MM.1S (cell line): ENCODE results near the gene CDK5RAP3.

Experiments
- DNase-seq: peaks from one replicate; pipeline ENCODE4 v3.0.0-alpha.2; 2015
- H2AFZ ChIP-seq: fragments of 300-600 bp; sonication (generic); 2 replicates; pipeline ENCODE4 v1.6.0; 2016; ENCODE audit warnings: antibody characterized with exemption, low read length
- H3F3A ChIP-seq: fragments of 300-600 bp; sonication (generic); 2 replicates; pipeline ENCODE4 v1.6.1; 2016; ENCODE audit warnings: mild to moderate bottlenecking, antibody characterized with exemption, low read length, moderate library complexity, mixed read lengths; ENCODE audit not compliant: insufficient read depth
- H3K27ac ChIP-seq: fragments of 300-600 bp; sonication (generic); 2 replicates; pipeline ENCODE4 v1.5.1; 2016; ENCODE audit warnings: mild to moderate bottlenecking, low read length
- H3K27me3 ChIP-seq: fragments of 300-600 bp; sonication (generic); replicated peaks from 2 replicates; pipeline ENCODE4 v1.6.0; 2016; ENCODE audit warnings: low read length; ENCODE audit not compliant: insufficient read depth
- H3K36me3 ChIP-seq: fragments of 300-600 bp; sonication (generic); replicated peaks from 2 replicates; pipeline ENCODE4 v1.6.1; 2016; ENCODE audit warnings: mild to moderate bottlenecking, low read length, mixed read lengths; ENCODE audit not compliant: insufficient read depth
- H3K4me1 ChIP-seq: fragments of 300-600 bp; sonication (generic); 2 replicates; pipeline ENCODE4 v1.6.1; 2016; ENCODE audit warnings: low read length, mixed read lengths
- H3K4me2 ChIP-seq: fragments of 300-600 bp; sonication (generic); 2 replicates; pipeline ENCODE4 v1.6.0; 2016; ENCODE audit warnings: low read depth, low read length
- H3K4me3 ChIP-seq: fragments of 300-600 bp; sonication (generic); 2 replicates; pipeline ENCODE4 v1.5.1; 2016; ENCODE audit warnings: low read length, mixed read lengths
- H3K79me2 ChIP-seq: fragments of 300-600 bp; sonication (generic); 2 replicates; pipeline ENCODE4 v1.6.1; 2016; ENCODE audit warnings: mixed run types, low read length, mixed read lengths
- H3K9ac ChIP-seq: fragments of 300-600 bp; sonication (generic); 2 replicates; pipeline ENCODE4 v1.6.1; 2016; ENCODE audit warnings: low read length, mixed read lengths
- H3K9me2 ChIP-seq: fragments of 300-600 bp; sonication (generic); replicated peaks from 2 replicates; pipeline ENCODE4 v1.6.1; 2016; ENCODE audit warnings: mild to moderate bottlenecking, low read length, mixed read lengths; ENCODE audit not compliant: insufficient read depth
- H3K9me3 ChIP-seq: fragments of 300-600 bp; sonication (generic); replicated peaks from 2 replicates; pipeline ENCODE4 v1.6.1; 2016; ENCODE audit warnings: mild to moderate bottlenecking, low read length, mixed read lengths; ENCODE audit not compliant: insufficient read depth
- H4K20me1 ChIP-seq: fragments of 300-600 bp; sonication (generic); 2 replicates; pipeline ENCODE4 v1.6.1; 2016; ENCODE audit warnings: mild to moderate bottlenecking, low read length, moderate library complexity, mixed read lengths; ENCODE audit not compliant: insufficient read depth
- EZH2 ChIP-seq: fragments of 300-600 bp; sonication (generic); optimal IDR thresholded peaks from 2 replicates; pipeline ENCODE3; 2017; ENCODE audit warnings: low read depth, mild to moderate bottlenecking, antibody characterized with exemption, low read length, mixed read lengths
- EZH2phosphoT487 ChIP-seq: fragments of 300-600 bp; sonication (generic); IDR thresholded peaks from 2 replicates; pipeline ENCODE4 v1.6.1; 2018; ENCODE audit warnings: antibody characterized with exemption, low read length
- TF ChIP-seq, protein P1 (sequence below): fragments of 300-600 bp; sonication (generic); IDR thresholded peaks from 2 replicates; pipeline ENCODE4 v1.5.1; 2016; ENCODE audit warnings: antibody characterized with exemption, low read length, mixed read lengths

CDK5RAP3 gene

DNA sequence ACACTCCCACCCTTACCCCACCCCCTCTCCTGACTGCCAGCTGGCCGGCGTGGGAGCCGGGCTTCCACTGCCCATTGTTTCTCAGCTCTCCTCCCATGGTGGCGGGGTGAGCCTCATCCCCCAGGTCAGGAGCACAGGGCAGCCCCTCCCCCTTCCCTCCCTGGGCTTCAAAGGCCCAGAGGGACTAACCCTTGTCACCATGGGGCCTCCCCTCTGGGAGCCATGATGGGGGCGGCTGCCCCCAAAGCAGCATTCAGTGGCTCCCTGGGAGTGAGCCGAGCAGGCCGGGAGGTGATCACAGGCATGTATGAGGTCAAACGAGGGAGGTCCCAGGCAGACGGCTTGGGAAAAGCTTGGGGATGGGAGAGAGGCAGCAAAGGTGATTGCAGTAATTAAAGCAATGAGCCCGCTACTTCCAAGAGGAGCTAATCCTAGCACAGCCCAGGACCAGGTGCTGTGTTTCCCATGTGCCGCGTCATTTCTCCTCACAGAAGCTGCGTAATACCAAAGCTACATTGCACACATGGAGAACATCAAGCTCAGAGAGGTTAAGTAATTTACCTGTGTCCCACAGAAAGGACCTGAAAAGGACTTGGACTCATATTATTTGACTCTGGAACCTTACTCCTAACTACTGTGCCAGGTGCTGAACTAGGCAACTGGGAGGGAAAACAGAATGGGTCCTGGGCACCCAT, 24.5 kb downstream of the CDK5RAP3 start:
- H3F3A ChIP-seq = no peaks in the 10 kb centered on the region
- no peaks in the 10 kb centered on the region for H3K79me2 ChIP-seq
- H3K27ac ChIP-seq = no peak overlapping the region
- peaks cover 6% of the 10 kb centered on the region; the same call in 1 of the 2 replicates for H3K4me1 ChIP-seq
- no peaks in the 10 kb centered on the region for H3K27me3 ChIP-seq
- no peaks in the 10 kb centered on the region for H4K20me1 ChIP-seq
- H3K9ac ChIP-seq = no peak overlapping the region
- no peak for TF ChIP-seq EZH2
- TF ChIP-seq, protein P1, sequence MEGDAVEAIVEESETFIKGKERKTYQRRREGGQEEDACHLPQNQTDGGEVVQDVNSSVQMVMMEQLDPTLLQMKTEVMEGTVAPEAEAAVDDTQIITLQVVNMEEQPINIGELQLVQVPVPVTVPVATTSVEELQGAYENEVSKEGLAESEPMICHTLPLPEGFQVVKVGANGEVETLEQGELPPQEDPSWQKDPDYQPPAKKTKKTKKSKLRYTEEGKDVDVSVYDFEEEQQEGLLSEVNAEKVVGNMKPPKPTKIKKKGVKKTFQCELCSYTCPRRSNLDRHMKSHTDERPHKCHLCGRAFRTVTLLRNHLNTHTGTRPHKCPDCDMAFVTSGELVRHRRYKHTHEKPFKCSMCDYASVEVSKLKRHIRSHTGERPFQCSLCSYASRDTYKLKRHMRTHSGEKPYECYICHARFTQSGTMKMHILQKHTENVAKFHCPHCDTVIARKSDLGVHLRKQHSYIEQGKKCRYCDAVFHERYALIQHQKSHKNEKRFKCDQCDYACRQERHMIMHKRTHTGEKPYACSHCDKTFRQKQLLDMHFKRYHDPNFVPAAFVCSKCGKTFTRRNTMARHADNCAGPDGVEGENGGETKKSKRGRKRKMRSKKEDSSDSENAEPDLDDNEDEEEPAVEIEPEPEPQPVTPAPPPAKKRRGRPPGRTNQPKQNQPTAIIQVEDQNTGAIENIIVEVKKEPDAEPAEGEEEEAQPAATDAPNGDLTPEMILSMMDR = no peak
- no peak for TF ChIP-seq EZH2phosphoT487
- H3K9me3 ChIP-seq = no peaks in the 10 kb centered on the region
- no peaks in the 10 kb centered on the region for H3K36me3 ChIP-seq
- no peaks in the 10 kb centered on the region for H3K9me2 ChIP-seq
- H3K4me3 ChIP-seq = no peak overlapping the region
- DNase-seq = no peak
- H3K4me2 ChIP-seq = no peak overlapping the region
- H2AFZ ChIP-seq = no peak overlapping the region

DNA sequence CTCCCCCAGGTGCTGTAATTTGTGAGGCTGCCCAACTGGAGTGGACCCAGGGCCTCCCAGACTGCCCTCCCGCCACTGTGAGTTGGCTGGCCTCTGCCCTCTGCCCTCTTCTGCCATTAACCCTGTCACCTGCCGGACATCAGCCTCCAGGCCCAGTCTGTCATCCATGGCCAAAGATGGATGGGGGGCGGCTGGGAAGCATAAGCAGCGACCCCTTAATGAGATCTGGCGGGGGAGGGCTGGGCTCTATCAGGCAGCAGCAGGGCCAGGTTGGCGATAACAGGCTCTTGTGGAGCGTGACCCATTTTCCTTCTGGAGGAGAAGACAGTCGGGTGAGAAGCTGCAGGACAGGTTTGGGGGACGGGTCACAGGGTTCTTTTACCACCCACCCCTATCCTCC, 25.3 kb downstream of the CDK5RAP3 start:
- Histone ChIP-seq H2AFZ (no peak overlapping the region), H3F3A (no peaks in the 10 kb centered on the region), H3K79me2 (no peaks in the 10 kb centered on the region), H4K20me1 (no peaks in the 10 kb centered on the region), H3K27me3 (no peaks in the 10 kb centered on the region), H3K4me2 (no peak overlapping the region), H3K9ac (no peak overlapping the region), H3K27ac (no peak overlapping the region), H3K36me3 (no peaks in the 10 kb centered on the region), H3K9me2 (no peaks in the 10 kb centered on the region), H3K9me3 (no peaks in the 10 kb centered on the region), H3K4me1 (no peaks in the 10 kb centered on the region), H3K4me3 (no peak overlapping the region)
- DNase-seq = no peak
- TF ChIP-seq EZH2 (no peak), EZH2phosphoT487 (no peak)
- TF ChIP-seq, protein P1 = no peak

DNA sequence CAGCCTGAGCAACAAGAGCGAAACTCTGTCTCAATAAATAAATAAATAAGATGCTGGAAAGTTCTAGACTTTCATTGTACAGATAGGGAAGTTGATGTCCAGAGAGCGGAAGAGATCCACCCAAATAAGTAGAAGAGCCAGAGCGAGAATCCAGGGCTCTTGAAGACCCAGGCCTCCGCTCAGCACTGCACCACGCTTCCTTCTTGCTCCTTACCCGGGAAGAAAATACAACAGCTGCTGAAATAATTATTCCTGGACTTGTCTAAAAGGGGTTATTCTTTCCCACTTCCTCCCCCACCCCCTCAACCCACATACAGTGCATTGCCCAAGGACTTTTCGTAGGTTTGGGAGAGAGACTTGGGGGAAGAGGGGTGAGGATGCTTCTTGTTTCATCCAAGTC, 26.7 kb downstream of the CDK5RAP3 start:
- Histone ChIP-seq H3K27ac (no peak overlapping the region), H3K9me2 (no peaks in the 10 kb centered on the region), H2AFZ (no peak overlapping the region), H3K4me3 (no peak overlapping the region), H3K36me3 (no peaks in the 10 kb centered on the region), H3K79me2 (no peaks in the 10 kb centered on the region), H3F3A (no peaks in the 10 kb centered on the region), H3K4me2 (no peak overlapping the region), H3K9me3 (no peaks in the 10 kb centered on the region), H3K9ac (no peak overlapping the region), H3K4me1 (0 out of 2 replicates have a peak, but pooled peaks cover 4% of the 10 kb centered on the region), H4K20me1 (no peaks in the 10 kb centered on the region), H3K27me3 (no peaks in the 10 kb centered on the region)
- DNase-seq = no peak
- TF ChIP-seq, protein P1 = no peak
- TF ChIP-seq EZH2 = no peak
- TF ChIP-seq EZH2phosphoT487 = no peak
